Measurements from ENCODE around the gene ACSF2.

The ACSF2 gene

GRCh38 chr17:50462446-50462845 lies 36.4 kb downstream of the ACSF2 start:
- no peaks in the 10 kb centered on the region for H4K20me1 ChIP-seq (ENCODE audit: insufficient read depth, low read length)
- H3K4me3 ChIP-seq (ENCODE audit: low read length), result no peak overlapping the region
- H2AFZ ChIP-seq (ENCODE audit: low read length), result no peak overlapping the region
- no peak overlapping the region for H3K27ac ChIP-seq (ENCODE audit: low read length)
- TF ChIP-seq EZH2phosphoT487 (IDR thresholded peaks at IDR 0.05; ENCODE audit: low read length) (no peak), CTCF (IDR thresholded peaks at IDR 0.05; ENCODE audit: low read length) (no peak), EZH2 (optimal IDR thresholded peaks at IDR 0.05; ENCODE audit: low read depth, low read length) (no peak)
- no peak overlapping the region for H3K4me2 ChIP-seq (ENCODE audit: low read depth, low read length)
- no peaks in the 10 kb centered on the region for H3K36me3 ChIP-seq (replicated peaks; ENCODE audit: insufficient read depth, low read length)
- no peaks in the 10 kb centered on the region for H3K79me2 ChIP-seq (ENCODE audit: low read length)
- no peaks in the 10 kb centered on the region for H3F3A ChIP-seq (ENCODE audit: insufficient read depth, low read length)
- DNase-seq, result no peak
- H3K9me3 ChIP-seq (replicated peaks; ENCODE audit: insufficient read depth, low read length), result no peaks in the 10 kb centered on the region
- H3K27me3 ChIP-seq (replicated peaks; ENCODE audit: insufficient read depth, low read length), result no peaks in the 10 kb centered on the region
- H3K4me1 ChIP-seq (ENCODE audit: low read length), result no peaks in the 10 kb centered on the region
- H3K9ac ChIP-seq (ENCODE audit: low read length), result no peak overlapping the region
- H3K9me2 ChIP-seq (replicated peaks; ENCODE audit: insufficient read depth, low read length), result no peaks in the 10 kb centered on the region

GRCh38 chr17:50464121-50464520 lies 38.1 kb downstream of the ACSF2 start:
- Histone ChIP-seq H3K27ac (ENCODE audit: low read length) (no peak overlapping the region), H3K9me3 (replicated peaks; ENCODE audit: insufficient read depth, low read length) (no peaks in the 10 kb centered on the region), H3K36me3 (replicated peaks; ENCODE audit: insufficient read depth, low read length) (no peaks in the 10 kb centered on the region), H2AFZ (ENCODE audit: low read length) (no peak overlapping the region), H3K9ac (ENCODE audit: low read length) (no peak overlapping the region), H3K79me2 (ENCODE audit: low read length) (no peaks in the 10 kb centered on the region), H3K9me2 (replicated peaks; ENCODE audit: insufficient read depth, low read length) (no peaks in the 10 kb centered on the region), H3K4me1 (ENCODE audit: low read length) (no peaks in the 10 kb centered on the region), H3F3A (ENCODE audit: insufficient read depth, low read length) (no peaks in the 10 kb centered on the region), H3K27me3 (replicated peaks; ENCODE audit: insufficient read depth, low read length) (no peaks in the 10 kb centered on the region), H4K20me1 (ENCODE audit: insufficient read depth, low read length) (no peaks in the 10 kb centered on the region), H3K4me2 (ENCODE audit: low read depth, low read length) (no peak overlapping the region), H3K4me3 (ENCODE audit: low read length) (no peak overlapping the region)
- no peak for TF ChIP-seq EZH2 (optimal IDR thresholded peaks at IDR 0.05; ENCODE audit: low read depth, low read length)
- no peak for TF ChIP-seq EZH2phosphoT487 (IDR thresholded peaks at IDR 0.05; ENCODE audit: low read length)
- TF ChIP-seq CTCF (IDR thresholded peaks at IDR 0.05; ENCODE audit: low read length), result no peak
- no peak for DNase-seq

GRCh38 chr17:50464736-50465135 lies 38.7 kb downstream of the ACSF2 start:
- H3K9ac ChIP-seq (ENCODE audit: low read length), result no peak overlapping the region
- no peaks in the 10 kb centered on the region for H3K27me3 ChIP-seq (replicated peaks; ENCODE audit: insufficient read depth, low read length)
- no peaks in the 10 kb centered on the region for H3K9me3 ChIP-seq (replicated peaks; ENCODE audit: insufficient read depth, low read length)
- H3K27ac ChIP-seq (ENCODE audit: low read length), result no peak overlapping the region
- H3K79me2 ChIP-seq (ENCODE audit: low read length), result no peaks in the 10 kb centered on the region
- no peaks in the 10 kb centered on the region for H3K9me2 ChIP-seq (replicated peaks; ENCODE audit: insufficient read depth, low read length)
- no peak overlapping the region for H3K4me2 ChIP-seq (ENCODE audit: low read depth, low read length)
- TF ChIP-seq CTCF (IDR thresholded peaks at IDR 0.05; ENCODE audit: low read length), result no peak
- TF ChIP-seq EZH2phosphoT487 (IDR thresholded peaks at IDR 0.05; ENCODE audit: low read length), result no peak
- TF ChIP-seq EZH2 (optimal IDR thresholded peaks at IDR 0.05; ENCODE audit: low read depth, low read length), result no peak
- no peak overlapping the region for H2AFZ ChIP-seq (ENCODE audit: low read length)
- no peaks in the 10 kb centered on the region for H3K4me1 ChIP-seq (ENCODE audit: low read length)
- H4K20me1 ChIP-seq (ENCODE audit: insufficient read depth, low read length), result no peaks in the 10 kb centered on the region
- no peaks in the 10 kb centered on the region for H3F3A ChIP-seq (ENCODE audit: insufficient read depth, low read length)
- no peak overlapping the region for H3K4me3 ChIP-seq (ENCODE audit: low read length)
- H3K36me3 ChIP-seq (replicated peaks; ENCODE audit: insufficient read depth, low read length), result no peaks in the 10 kb centered on the region
- DNase-seq, result no peak
